ENCODE data around the gene PPHLN1. TPM values are rescaled to one million over a fixed set of nuclear protein-coding genes. Genes with fewer than 3 reads are reported as not detected.
"Not testable (repeated sequence)": the region's sequence is repeated elsewhere in the genome, so short reads cannot be mapped to it uniquely, and the experiment has no call there.

PPHLN1 gene
- total RNA-seq, 1 experiment from 2014 or later = 66.2 TPM

DNA sequence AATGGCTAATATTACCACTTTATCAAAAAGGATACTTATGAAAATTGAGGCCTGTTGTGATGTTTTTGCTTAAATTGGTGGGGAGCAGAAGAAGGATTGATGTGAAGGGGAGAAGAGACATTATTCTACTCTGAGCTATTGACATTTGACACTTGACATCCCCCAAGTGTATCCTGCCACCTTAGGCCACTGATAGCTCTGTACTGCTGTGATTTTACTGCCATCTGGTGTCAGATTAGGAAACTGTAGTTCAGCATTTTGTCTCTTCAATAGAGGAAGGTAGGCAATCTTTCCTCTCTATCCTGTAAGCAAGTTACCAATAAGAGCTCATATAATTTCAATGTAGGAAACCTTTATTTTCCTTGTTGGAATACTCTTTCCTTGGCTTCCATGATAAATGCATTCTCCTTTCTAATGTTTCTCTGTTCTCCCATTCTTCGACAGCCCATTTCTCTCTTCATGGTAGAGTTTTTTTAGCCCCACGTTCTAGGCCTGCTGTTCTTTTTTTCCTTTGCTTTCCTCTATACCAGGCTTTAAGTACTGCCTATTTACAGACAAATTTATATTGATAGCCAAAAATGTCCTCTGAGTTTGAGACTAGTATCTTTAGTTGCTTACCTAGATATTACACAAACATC lies 46.3 kb downstream of the PPHLN1 start:
- DNase-seq = peak; percentile 57
- Histone ChIP-seq H3K36me3 (replicated peaks; ENCODE audit: control insufficient read depth, insufficient read depth, low read length) (no peaks in the 10 kb centered on the region; the same call in 1 of the 2 replicates), H3K4me3 (ENCODE audit: insufficient read depth, low read depth, low read length) (no peak overlapping the region), H3K27me3 (ENCODE audit: control insufficient read depth, insufficient read depth, low read length) (no peaks in the 10 kb centered on the region)

DNA sequence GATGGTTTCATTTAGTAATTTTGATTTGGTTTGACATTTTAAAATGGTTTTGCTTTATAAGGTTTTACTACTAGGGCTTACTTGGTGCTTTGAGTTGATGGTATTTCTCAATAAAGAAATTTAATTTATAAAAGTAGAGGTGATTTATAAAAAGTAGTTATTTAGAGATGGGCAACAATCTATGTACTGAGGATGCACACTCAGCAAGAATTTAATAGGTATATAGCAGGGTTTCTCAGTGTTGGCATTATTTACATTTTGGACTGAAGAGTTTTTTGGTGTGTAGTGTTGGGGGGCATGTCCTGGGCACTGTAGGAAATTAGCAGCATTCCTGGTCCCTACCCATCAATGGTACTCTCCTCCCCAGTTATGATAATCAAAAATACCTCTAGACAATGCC lies 47.7 kb downstream of the PPHLN1 start:
- H3K4me3 ChIP-seq (ENCODE audit: insufficient read depth, low read depth, low read length) = no peak overlapping the region
- no peaks in the 10 kb centered on the region for H3K27me3 ChIP-seq (ENCODE audit: control insufficient read depth, insufficient read depth, low read length)
- no peak for DNase-seq
- H3K36me3 ChIP-seq (replicated peaks; ENCODE audit: control insufficient read depth, insufficient read depth, low read length) = no peaks in the 10 kb centered on the region; the same call in 1 of the 2 replicates

DNA sequence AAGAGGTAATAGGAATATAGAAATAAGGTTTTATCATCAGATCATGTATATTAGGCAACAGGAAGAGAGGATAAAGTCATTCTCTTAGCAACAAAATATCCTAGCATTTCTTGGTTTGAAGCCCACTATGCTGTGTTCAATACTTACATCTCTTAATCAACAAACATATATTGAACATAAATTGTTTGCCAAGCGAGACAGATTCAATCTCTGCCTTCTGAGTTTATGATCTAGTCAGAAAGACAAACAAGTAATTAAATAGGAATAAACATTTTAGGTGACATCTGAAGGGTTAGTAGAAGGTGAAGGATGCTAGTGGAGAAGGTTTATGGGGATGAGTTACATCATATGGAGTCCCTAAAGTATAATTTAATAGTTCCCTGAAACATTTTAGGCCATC lies 54.8 kb downstream of the PPHLN1 start:
- no peak for DNase-seq
- no peak overlapping the region for H3K4me3 ChIP-seq (ENCODE audit: insufficient read depth, low read depth, low read length)
- no peaks in the 10 kb centered on the region; the same call in 1 of the 2 replicates for H3K36me3 ChIP-seq (replicated peaks; ENCODE audit: control insufficient read depth, insufficient read depth, low read length)
- H3K27me3 ChIP-seq (ENCODE audit: control insufficient read depth, insufficient read depth, low read length) = no peaks in the 10 kb centered on the region

DNA sequence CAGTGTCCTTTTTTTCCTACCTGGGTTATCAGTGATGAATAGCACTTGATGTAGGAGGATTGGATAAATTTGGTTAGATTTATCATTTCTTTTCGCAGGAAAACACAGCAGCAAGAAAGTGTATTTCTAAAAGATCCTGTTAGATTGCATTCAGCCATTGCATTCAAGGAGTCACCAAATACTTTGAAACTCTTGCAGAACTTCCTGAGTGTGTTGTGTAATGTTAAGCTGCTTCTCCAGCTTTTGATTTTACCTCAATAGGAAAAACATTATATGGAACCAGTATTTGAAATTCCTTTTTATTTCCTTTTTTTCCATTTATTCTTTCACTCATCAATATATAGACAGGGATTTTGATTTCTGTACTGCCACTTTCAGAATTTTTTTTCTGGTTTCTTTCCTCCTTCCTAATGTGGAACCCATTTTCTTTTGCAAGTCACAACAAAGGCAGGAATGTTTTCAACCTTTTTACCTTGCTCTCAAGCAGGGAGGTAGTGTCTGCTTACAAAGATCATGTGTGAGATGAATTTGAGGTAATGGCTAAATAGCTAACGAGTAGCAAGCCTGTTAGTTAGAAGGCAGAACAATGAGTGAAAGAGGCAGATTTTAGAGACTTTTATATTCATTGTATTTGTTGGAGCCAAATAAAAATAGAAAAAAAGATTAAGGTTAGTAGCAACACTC lies 56.2 kb downstream of the PPHLN1 start:
- H3K27me3 ChIP-seq (ENCODE audit: control insufficient read depth, insufficient read depth, low read length) = no peaks in the 10 kb centered on the region
- peak; percentile 14 for DNase-seq
- no peak overlapping the region for H3K4me3 ChIP-seq (ENCODE audit: insufficient read depth, low read depth, low read length)
- no peaks in the 10 kb centered on the region for H3K36me3 ChIP-seq (replicated peaks; ENCODE audit: control insufficient read depth, insufficient read depth, low read length)

DNA sequence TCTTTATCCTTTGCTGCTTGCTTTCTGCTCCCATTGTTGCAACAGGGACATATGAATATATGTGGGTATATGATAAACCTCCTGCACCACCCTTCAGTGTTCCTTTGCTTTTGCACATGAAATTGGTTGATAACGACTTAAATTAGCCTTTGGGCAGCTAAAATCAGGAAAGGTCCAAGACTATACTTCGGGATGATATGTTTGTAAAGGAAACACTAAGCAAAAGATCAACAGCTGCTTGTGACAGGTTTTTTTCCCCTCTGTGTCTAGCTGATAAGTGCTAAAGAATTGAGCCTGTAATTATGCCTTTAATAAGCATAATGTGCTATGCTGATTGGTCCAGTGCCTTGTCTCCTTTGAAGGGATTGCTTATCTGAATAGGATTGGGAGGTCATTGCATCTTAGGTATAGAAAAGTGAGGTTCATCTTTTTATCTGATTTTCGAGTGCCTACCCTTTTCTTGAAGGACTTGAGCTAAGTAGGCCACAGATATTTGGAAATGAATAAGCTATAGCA lies 59.4 kb downstream of the PPHLN1 start:
- no peak for DNase-seq

GRCh38 chr12:42386308-42386707 lies 60.3 kb downstream of the PPHLN1 start:
- Histone ChIP-seq H3K36me3 (replicated peaks; ENCODE audit: control insufficient read depth, insufficient read depth, low read length) (no peaks in the 10 kb centered on the region; the same call in 1 of the 2 replicates), H3K4me3 (ENCODE audit: insufficient read depth, low read depth, low read length) (no peak overlapping the region), H3K27me3 (ENCODE audit: control insufficient read depth, insufficient read depth, low read length) (no peaks in the 10 kb centered on the region)
- DNase-seq = no peak

More for the DNA sequence above, 59.4 kb downstream of the PPHLN1 start:
- no peaks in the 10 kb centered on the region for H3K27me3 ChIP-seq (ENCODE audit: control insufficient read depth, insufficient read depth, low read length)
- H3K4me3 ChIP-seq (ENCODE audit: insufficient read depth, low read depth, low read length) = no peak overlapping the region
- H3K36me3 ChIP-seq (replicated peaks; ENCODE audit: control insufficient read depth, insufficient read depth, low read length) = no peaks in the 10 kb centered on the region; the same call in 1 of the 2 replicates

DNA sequence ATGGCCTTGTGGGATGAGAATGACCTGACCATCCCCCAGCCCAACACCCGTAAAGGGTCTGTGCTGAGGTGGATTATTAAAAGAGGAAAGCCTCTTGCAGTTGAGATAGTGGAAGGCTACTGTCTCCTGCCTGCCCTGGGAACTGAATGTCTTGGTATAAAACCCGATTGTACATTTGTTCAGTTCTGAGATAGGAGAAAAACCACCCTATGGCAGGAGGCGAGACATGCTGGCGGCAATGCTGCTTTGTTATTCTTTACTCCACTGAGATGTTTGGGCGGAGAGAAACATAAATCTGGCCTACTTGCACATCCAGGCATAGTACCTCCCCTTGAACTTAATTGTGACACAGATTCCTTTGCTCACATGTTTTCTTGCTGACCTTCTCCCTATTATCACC lies 62.1 kb downstream of the PPHLN1 start:
- not testable (repeated sequence) for H3K27me3 ChIP-seq (ENCODE audit: control insufficient read depth, insufficient read depth, low read length); H3K4me3 ChIP-seq (ENCODE audit: insufficient read depth, low read depth, low read length); H3K36me3 ChIP-seq (replicated peaks; ENCODE audit: control insufficient read depth, insufficient read depth, low read length); DNase-seq

- no peaks in the 10 kb centered on the region; the same call in 1 of the 2 replicates for H3K36me3 ChIP-seq (replicated peaks; ENCODE audit: control insufficient read depth, insufficient read depth, low read length)
- no peaks in the 10 kb centered on the region for H3K27me3 ChIP-seq (ENCODE audit: control insufficient read depth, insufficient read depth, low read length)
- no peak for DNase-seq
- H3K4me3 ChIP-seq (ENCODE audit: insufficient read depth, low read depth, low read length) = no peak overlapping the region
Measured at GRCh38 chr12:42394429-42394828, 68.5 kb downstream of the PPHLN1 start.

- DNase-seq = no peak
- no peaks in the 10 kb centered on the region; the same call in 1 of the 2 replicates for H3K36me3 ChIP-seq (replicated peaks; ENCODE audit: control insufficient read depth, insufficient read depth, low read length)
- no peak overlapping the region for H3K4me3 ChIP-seq (ENCODE audit: insufficient read depth, low read depth, low read length)
- no peaks in the 10 kb centered on the region for H3K27me3 ChIP-seq (ENCODE audit: control insufficient read depth, insufficient read depth, low read length)
Measured at GRCh38 chr12:42396473-42397259, 70.7 kb downstream of the PPHLN1 start.

- no peak for DNase-seq
- no peaks in the 10 kb centered on the region for H3K36me3 ChIP-seq (replicated peaks; ENCODE audit: control insufficient read depth, insufficient read depth, low read length)
- no peak overlapping the region for H3K4me3 ChIP-seq (ENCODE audit: insufficient read depth, low read depth, low read length)
- no peaks in the 10 kb centered on the region for H3K27me3 ChIP-seq (ENCODE audit: control insufficient read depth, insufficient read depth, low read length)
Measured at GRCh38 chr12:42402821-42403411, 76.9 kb downstream of the PPHLN1 start.

DNA sequence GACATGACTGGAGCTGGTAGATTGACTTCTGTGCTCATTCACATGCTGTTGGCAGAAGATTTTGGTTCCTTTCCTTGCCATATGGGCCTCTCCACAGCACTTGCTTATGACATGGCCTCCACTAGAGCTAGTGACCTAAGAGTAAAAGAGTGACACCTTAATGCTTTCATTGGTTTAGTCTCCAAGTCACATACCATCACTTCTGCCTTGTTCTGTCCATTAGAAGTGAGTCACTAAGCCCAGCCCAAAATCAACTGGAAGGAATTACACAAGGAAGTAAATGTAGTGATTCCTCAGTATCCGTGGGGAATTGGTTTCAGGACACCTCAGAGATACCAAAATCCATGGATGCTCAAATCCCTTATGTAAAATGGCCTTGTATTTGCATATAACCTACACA lies 81.3 kb downstream of the PPHLN1 start:
- DNase-seq = no peak
- Histone ChIP-seq H3K27me3 (ENCODE audit: control insufficient read depth, insufficient read depth, low read length) (no peaks in the 10 kb centered on the region), H3K36me3 (replicated peaks; ENCODE audit: control insufficient read depth, insufficient read depth, low read length) (no peaks in the 10 kb centered on the region), H3K4me3 (ENCODE audit: insufficient read depth, low read depth, low read length) (no peak overlapping the region)

DNA sequence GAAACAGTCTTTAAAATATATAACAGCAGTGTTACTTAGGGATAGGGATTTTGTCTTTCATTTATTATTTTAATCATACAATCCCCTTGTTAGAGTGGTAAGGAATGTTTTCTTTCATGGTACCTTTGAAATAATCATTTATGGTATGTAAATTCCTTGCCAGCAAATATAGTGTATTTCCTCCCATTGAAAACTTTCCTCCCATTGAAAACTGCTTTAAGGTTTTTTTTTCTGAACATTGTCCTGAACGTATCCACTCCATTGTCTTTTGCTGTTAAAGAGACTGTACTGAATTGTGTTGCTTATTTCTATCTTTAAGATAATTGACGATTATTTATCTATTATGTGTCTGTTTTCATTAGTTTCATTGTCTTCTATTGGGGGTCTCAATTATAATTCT lies 83.5 kb downstream of the PPHLN1 start:
- no peak for DNase-seq
- Histone ChIP-seq H3K4me3 (ENCODE audit: insufficient read depth, low read depth, low read length) (no peak overlapping the region), H3K27me3 (ENCODE audit: control insufficient read depth, insufficient read depth, low read length) (no peaks in the 10 kb centered on the region), H3K36me3 (replicated peaks; ENCODE audit: control insufficient read depth, insufficient read depth, low read length) (no peaks in the 10 kb centered on the region)

- no peaks in the 10 kb centered on the region for H3K36me3 ChIP-seq (replicated peaks; ENCODE audit: control insufficient read depth, insufficient read depth, low read length)
- H3K27me3 ChIP-seq (ENCODE audit: control insufficient read depth, insufficient read depth, low read length) = no peaks in the 10 kb centered on the region
- no peak for DNase-seq
- no peak overlapping the region for H3K4me3 ChIP-seq (ENCODE audit: insufficient read depth, low read depth, low read length)
Measured at GRCh38 chr12:42410340-42410739, 84.4 kb downstream of the PPHLN1 start.

DNA sequence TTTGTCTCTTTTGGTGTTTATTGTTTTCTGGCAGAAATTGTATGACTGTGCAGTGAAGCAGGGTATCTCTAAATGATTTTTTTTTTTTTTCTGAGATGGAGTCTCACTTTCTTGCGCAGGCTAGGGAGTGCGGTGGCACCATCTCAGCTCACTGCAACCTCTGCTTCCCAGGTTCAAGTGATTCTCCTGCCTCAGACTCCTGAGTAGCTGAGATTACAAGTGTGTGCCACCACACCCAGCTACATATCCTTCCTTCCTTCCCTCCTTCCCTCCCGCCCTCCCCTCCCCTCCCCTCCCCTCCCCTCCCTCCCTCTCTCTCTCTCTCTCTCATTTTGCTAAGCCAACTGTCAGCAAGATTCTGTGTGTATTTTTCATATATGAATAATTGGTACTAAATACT lies 94.4 kb downstream of the PPHLN1 start:
- DNase-seq = no peak
- Histone ChIP-seq H3K27me3 (ENCODE audit: control insufficient read depth, insufficient read depth, low read length) (no peaks in the 10 kb centered on the region), H3K36me3 (replicated peaks; ENCODE audit: control insufficient read depth, insufficient read depth, low read length) (no peaks in the 10 kb centered on the region), H3K4me3 (ENCODE audit: insufficient read depth, low read depth, low read length) (no peak overlapping the region)

Data from H7 (cell line).